ENCODE data around the gene ETF1.

Gene ETF1

GRCh38 chr5:138542956-138543729 lies at the start of gene ETF1:
Gene ETF1, minus strand, starts transcription at chr5:138543236. Its CDS starts 318 bp downstream, at chr5:138542918.
- DNase-seq = peak; percentile 96

DNA sequence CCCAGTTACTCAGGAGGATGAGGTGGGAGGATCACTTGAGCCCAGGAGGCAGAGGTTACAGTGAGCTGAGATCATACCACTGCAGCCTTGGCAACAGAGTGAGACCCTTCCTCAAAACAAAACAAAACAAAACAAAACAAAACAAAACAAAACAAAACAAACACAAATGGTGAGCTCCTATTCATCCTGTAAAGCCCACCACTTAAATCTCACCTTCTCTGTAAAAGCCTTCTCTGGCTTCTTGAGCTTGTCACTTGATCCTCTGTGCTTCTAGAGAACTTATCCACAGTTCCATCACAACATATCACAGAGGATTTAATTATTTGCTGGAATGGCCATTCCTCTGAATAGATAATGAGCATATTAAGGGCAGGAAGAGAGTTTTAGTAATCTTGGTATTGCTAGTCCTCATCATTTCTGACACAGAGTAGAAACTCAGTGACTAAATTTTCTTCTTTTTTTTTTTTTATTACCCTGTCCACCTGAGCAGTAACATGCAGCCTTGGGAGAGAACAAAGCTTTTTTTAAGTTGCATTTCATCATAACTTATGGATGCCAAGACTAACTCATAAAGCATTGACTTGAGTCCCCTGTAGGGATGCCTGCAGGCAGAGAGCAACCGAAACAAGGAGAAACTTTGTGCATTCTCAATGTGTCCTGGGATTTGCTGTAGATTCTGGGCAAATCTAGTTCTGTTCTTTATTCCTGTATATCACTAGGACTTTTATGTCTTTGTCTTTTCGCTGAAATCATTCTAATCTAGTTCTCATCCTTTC lies 45.2 kb upstream of the ETF1 start:
- no peak for DNase-seq

- DNase-seq = no peak
These were observed 42.1 kb upstream of the ETF1 start for GRCh38 chr5:138585157-138585556.

GRCh38 chr5:138583984-138584637 lies 41.1 kb upstream of the ETF1 start:
- no peak for DNase-seq

DNA sequence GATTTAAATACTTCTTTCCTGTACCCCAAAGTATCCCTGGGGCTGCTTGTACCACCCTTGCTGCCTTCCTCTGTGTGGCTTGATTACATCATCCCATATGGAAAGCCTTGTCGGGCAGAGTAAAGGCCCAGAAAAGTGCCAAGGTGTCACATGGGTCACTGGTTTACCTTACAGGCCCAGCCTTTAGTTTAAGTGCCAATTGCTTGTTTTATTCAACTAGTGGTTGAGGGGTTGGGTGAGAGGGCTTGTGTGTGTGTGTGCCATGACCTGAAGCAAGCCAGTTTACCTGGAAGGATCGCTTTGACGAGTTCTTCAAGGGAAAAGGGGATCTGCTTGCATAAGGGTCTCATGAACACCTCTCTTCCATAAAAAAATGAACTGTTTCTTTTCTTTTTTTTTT lies 39.9 kb upstream of the ETF1 start:
- no peak for DNase-seq

DNA sequence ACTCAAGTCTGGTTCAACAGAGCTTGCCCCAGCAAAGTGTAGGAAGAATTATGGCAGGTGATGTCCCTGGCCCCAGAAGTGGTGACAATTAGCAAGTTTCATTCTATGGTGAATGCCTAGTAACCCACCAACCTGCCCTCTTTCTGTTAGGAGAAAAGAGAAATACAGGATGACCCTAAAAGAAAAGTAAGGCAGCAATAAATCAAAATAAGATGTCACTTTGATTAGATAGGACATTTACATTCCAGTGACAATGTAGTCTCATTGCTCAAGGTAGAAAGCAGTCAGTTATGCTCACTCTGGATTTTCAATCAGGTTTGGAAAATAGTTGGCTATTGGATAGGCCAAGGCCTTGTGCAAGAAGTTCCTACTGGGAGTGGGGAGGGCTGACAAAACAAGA lies 37.7 kb upstream of the ETF1 start:
- no peak for DNase-seq

DNA sequence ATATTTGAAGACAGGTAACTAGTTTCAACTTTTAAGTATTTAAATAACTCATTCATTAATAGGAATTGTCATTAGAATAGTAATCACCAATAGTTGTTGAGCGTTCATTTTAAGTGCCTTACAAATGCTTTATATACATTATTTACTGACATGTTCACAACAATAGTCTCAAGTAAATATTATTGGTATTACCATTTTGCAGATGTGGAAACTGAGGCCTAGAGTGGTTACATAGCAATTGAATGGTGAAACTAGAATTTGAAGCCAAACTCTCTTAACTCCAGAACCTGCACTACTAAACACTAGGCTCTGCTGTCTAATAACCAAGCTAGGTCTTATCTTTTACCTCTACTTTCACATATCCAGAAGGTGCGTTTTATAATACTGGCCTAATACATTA lies 37.0 kb upstream of the ETF1 start:
- DNase-seq = no peak

- no peak for DNase-seq
These were observed 36.5 kb upstream of the ETF1 start for GRCh38 chr5:138579517-138579863.

- DNase-seq = no peak
These were observed 34.4 kb upstream of the ETF1 start for GRCh38 chr5:138577452-138577851.

DNA sequence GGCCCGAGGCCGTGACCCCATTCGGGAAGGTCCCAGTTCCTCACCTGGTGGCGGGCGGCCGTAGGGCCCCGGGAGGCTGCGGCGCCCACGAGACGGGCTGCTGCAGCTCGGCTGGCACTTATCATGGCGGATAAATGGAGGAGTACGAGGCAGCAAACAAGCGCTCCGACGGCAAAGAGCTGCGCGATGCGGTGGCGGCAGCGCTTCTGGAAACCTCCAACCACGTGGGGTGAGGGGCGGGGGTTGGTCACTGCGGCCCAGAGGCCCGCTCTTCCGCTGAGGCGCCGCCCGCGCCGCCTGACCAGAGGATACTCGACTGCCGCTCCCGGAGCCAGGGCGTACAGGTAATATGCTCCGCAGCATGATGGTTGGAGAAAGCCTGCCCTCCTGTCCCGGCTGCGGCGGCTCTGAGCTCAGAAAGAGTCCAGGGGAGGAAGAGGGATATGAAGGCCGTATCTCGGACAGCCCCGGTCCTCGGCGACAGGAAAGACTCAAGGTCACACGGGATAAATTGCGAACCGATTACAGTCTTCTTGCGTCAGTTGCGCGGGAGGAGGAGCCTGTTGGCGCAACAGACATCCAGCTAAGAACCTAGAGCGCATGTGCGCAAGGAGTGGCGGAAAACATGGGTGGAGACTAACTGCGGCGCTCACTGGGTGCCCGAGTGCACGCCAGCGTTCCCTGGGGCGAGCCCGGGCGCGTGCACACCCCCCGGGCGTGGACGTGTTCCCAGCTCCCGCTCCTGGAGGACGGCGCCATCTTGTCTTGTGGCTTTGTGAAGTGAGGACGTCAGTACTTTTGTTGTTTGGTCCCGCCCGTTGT lies 32.4 kb upstream of the ETF1 start, which contains the start of gene HSPA9:
TSS of gene HSPA9 (minus strand) at position 208 of the 822 bp plus-strand sequence. CDS start at position 125, 83 bp downstream.
- peak; percentile 97 for DNase-seq

DNA sequence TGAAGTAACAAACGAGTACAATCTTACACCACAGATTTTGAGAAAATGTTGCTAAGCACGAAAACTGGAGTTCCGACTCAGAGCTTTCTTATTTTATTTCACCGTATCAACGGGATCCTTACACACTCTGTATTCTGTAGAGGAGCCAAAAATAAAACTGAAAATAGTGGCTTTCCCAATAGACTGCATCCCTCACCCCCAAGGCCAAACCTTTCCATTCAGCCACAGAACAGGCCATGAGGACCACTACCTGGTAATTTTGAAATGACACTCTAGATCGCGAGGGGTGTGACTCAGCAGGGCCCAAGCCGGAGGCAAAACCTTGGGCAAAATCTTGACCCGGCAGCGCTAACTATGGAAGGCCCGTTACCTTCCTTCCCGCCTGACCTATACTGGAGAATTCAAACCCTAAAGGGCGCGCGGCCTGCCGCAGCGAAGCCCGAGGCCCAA lies 31.7 kb upstream of the ETF1 start:
- no peak for DNase-seq

DNA sequence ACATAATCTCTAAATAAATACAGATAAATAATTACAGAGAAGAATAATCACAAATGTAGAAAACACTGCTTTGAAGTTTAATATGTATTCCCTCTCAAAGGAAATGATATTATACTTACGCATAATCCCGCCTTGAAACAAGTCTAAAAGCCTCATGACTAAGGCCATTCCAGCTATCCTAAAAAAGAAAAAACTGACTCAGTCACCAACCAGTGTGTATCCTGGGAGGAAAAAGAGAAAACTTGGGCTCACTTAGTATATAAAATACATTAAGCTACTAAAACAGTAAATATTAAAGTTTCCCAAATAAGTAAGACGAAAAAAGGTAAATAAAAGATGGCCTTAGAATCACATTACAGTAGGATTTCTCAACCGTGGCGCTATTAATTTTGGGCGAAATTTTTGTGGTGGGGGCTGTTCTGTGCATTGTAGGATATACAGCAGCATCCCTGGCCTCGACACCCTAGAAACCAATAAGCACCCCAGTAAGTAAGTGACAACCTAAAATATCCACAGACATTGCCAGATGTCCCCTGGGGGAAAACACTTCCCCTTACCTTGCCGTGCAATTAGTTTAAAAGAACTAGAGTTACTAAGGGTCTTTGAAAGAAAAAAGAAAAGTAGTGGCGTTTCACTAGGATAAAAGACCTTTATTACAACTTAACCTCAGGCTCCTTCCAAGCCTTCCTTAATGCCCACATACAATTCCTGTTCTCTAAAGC lies 31.1 kb upstream of the ETF1 start:
- DNase-seq = no peak

DNA sequence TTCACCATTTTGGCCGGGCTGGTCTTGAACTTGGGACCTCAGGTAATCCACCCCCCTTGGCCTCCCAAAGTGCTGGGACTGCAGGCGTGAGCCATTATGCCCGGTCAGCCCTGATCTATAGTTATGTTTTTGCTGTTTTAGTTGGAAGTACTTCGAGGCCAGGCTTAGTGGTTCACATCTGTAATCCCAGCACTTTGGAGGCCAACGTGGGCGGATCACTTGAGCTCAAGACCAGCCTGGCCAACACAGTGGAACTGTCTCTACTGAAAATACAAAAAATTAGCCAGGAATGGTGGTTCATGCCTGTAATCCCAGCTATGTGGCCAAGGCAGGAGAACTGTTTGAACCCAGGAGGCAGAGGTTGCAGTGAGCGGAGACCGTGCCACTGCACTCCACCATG lies 30.2 kb upstream of the ETF1 start:
- no peak for DNase-seq

GRCh38 chr5:138570871-138571270 lies 27.8 kb upstream of the ETF1 start:
- no peak for DNase-seq

DNA sequence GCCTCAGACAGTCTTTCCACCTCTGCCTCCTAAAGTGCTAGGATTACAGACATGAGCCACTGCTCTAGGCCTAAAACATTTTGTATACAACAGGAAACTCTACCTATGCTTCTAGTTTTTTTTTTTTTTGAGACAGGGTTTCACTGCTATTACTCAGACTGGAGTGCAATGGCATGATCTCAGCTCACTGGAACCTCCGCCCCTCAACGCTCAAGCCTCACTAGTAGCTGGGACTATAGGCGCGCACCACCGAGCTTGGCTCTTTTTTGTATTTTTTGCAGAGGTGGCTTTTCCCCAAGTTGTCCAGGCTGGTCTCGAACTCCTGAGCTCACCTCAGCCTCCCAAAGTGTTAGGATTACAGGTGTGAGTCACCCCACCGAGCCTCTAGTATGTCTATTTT lies 26.7 kb upstream of the ETF1 start:
- no peak for DNase-seq

- DNase-seq = no peak
These were observed 25.2 kb upstream of the ETF1 start for GRCh38 chr5:138568061-138568824.

DNA sequence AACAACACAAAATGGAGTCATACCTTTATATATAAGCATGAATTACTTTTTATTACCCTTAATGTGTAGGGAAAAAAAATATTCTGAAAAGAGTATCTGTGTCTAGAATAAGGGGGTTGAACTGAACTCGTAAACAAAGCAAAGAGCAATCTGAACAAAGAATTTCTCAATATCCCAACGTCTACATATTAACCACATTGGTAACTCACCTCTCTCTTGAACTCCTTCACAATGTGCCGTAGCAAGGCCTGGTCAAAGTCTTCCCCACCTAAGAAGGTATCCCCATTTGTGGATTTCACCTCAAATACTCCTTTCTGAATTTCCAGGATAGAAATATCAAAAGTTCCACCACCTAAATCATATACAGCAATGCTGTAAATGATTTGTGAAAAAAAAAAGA lies 23.8 kb upstream of the ETF1 start:
- no peak for DNase-seq

DNA sequence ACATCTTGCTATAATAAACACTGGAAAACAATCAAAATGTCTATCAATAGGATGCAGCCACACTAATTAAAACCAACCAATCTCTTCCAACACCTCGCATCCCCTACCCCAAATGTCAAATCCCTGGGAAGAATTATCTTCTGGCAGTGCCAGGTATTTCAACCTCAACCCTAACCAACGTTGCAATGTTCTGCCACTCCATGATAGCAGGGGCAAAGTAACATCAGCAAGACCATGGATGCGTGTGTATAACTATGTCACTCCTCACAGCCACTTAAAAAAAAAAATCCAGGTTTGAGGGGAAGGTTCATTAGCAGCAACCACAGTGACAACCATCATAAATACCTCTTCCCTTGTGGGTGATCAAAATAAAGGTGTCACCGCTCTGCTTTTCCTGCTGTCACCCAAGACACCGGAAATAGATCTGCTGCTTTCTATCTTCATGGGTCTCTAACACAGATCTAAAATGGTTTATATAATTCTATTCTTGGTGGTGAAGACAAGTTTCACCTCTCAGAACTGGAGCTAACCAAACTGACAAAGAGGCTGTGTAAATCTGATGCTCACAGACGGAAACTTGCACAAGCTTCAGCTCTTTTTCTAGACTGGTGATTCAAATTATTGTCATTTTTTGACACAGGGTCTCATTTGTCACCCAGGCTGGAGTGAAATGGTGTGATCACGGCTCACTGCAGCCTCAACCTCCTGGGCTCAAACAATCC lies 22.2 kb upstream of the ETF1 start:
- DNase-seq = no peak

GRCh38 chr5:138564242-138564641 lies 21.2 kb upstream of the ETF1 start:
- no peak for DNase-seq

GRCh38 chr5:138563340-138564118 lies 20.5 kb upstream of the ETF1 start:
- DNase-seq = no peak

Measured in NCI-H1694 treated with DMSO at 0.1 percent for 48 hours (cell line).